ENCODE data around the gene SYCP2L.

DNA sequence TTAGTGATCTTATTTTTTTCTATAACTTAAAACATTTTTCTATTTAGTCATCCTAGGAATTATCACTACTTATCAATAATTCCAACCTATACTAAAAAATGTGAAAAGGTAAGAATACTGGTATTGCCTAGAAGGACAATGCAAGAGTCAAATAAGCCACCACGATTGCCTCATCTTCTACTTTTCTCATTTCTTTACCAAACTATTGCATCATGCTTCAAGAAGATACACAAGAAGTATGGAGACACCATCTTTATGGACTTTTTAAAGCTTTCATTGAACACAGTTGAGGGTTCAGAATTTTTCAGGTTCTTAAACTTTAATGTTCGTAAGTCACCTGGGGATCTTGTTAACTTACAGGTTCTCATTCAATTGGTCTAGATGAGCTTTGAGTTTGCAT is 131.4 kb downstream of the SYCP2L start:
- TF ChIP-seq, protein P1, sequence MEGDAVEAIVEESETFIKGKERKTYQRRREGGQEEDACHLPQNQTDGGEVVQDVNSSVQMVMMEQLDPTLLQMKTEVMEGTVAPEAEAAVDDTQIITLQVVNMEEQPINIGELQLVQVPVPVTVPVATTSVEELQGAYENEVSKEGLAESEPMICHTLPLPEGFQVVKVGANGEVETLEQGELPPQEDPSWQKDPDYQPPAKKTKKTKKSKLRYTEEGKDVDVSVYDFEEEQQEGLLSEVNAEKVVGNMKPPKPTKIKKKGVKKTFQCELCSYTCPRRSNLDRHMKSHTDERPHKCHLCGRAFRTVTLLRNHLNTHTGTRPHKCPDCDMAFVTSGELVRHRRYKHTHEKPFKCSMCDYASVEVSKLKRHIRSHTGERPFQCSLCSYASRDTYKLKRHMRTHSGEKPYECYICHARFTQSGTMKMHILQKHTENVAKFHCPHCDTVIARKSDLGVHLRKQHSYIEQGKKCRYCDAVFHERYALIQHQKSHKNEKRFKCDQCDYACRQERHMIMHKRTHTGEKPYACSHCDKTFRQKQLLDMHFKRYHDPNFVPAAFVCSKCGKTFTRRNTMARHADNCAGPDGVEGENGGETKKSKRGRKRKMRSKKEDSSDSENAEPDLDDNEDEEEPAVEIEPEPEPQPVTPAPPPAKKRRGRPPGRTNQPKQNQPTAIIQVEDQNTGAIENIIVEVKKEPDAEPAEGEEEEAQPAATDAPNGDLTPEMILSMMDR (IDR thresholded peaks at IDR 0.05) = no peak
- TF ChIP-seq ZFX (IDR thresholded peaks at IDR 0.05; ENCODE audit: borderline replicate concordance) = no peak
